Fibroblast of lung (primary cell): ENCODE measurements around the gene TPRKB. TPM values are rescaled to one million over a fixed set of nuclear protein-coding genes. Genes with fewer than 3 reads are reported as not detected.

Experiments used
- DNase-seq, 2 donors: peaks; one replicate each; pipeline versions ENCODE4 v3.0.0 to v3.0.0-alpha.2; 2010; ENCODE audit warnings: low read depth in 2 of 2
- H2AFZ ChIP-seq: 2 replicates; pipeline ENCODE4 v1.5.1; 2012; ENCODE audit warnings: low read length, control low read depth, inconsistent platforms
- H3K27ac ChIP-seq: 2 replicates; pipeline ENCODE4 v1.5.1; 2011; ENCODE audit warnings: low read length, control low read depth; ENCODE audit not compliant: insufficient read depth
- H3K27me3 ChIP-seq: 2 replicates; pipeline ENCODE4 v1.5.1; 2011; ENCODE audit warnings: mild to moderate bottlenecking, low read length; ENCODE audit not compliant: control insufficient read depth, insufficient read depth
- H3K36me3 ChIP-seq: 2 replicates; pipeline ENCODE4 v1.5.1; 2011; ENCODE audit warnings: low read length; ENCODE audit not compliant: control insufficient read depth, insufficient read depth
- H3K4me1 ChIP-seq: 2 replicates; pipeline ENCODE4 v1.5.1; 2011; ENCODE audit warnings: low read length; ENCODE audit not compliant: control insufficient read depth, insufficient read depth; ENCODE audit errors: extremely low read depth
- H3K4me2 ChIP-seq: 2 replicates; pipeline ENCODE4 v1.5.1; 2011; ENCODE audit warnings: low read length, control low read depth; ENCODE audit not compliant: insufficient read depth; ENCODE audit errors: extremely low read depth
- H3K4me3 ChIP-seq, 4 experiments: fragments of 200-600 bp in 1 of 4; sonication (generic) in 1 of 4; replicated peaks in 1 of 4; 2 replicates each; pipeline ENCODE4 v1.5.1; 2011 to 2016; ENCODE audit warnings: low read length in 4 of 4, low read depth in 3 of 4, mild to moderate bottlenecking in 3 of 4, control low read depth in 2 of 4, inconsistent platforms in 1 of 4, mixed read lengths in 1 of 4; ENCODE audit not compliant: insufficient read depth in 1 of 4; ENCODE audit errors: control extremely low read depth in 1 of 4
- H3K79me2 ChIP-seq: 2 replicates; pipeline ENCODE4 v1.5.1; 2012; ENCODE audit warnings: mild to moderate bottlenecking, low read length, inconsistent platforms; ENCODE audit not compliant: control insufficient read depth, insufficient read depth
- H3K9ac ChIP-seq: 2 replicates; pipeline ENCODE4 v1.5.1; 2011; ENCODE audit warnings: mild to moderate bottlenecking, low read length, control low read depth; ENCODE audit not compliant: insufficient read depth
- H3K9me3 ChIP-seq: 2 replicates; pipeline ENCODE4 v1.5.1; 2012; ENCODE audit warnings: low read depth, low read length; ENCODE audit not compliant: control insufficient read depth, insufficient read depth
- H4K20me1 ChIP-seq: 2 replicates; pipeline ENCODE4 v1.5.1; 2011; ENCODE audit warnings: low read length; ENCODE audit not compliant: control insufficient read depth, insufficient read depth; ENCODE audit errors: extremely low read depth
- EZH2 ChIP-seq: IDR thresholded peaks from 2 replicates; pipeline ENCODE4 v1.5.1; 2012; ENCODE audit warnings: low read length, control low read depth, mild to moderate bottlenecking; ENCODE audit errors: missing control alignments
- polyA plus RNA-seq, 2 donors: library from polyadenylated mRNA; depleted of rRNA in 1 of 2; stranded (reverse) in 1 of 2; unstranded in 1 of 2; fragments of >200 nt; gene quantifications; 2 replicates each; pipeline ENCODE4 v1.2.1, GENCODE V29; 2011 to 2012; ENCODE audit warnings: missing spikeins in 1 of 2
- total RNA-seq: library from RNA; depleted of rRNA; stranded (reverse); fragments of >200 nt; gene quantifications from 2 replicates; pipeline ENCODE4 v1.2.1, GENCODE V29; 2014
- TF ChIP-seq, protein P1 (sequence below), 2 donors: IDR thresholded peaks in 1 of 2; conservative IDR thresholded peaks in 1 of 2; 1 replicate in 1 of 2; 2 replicates in 1 of 2; pipeline ENCODE4 v1.5.1; 2011 to 2012; ENCODE audit warnings: low read length in 2 of 2, control low read depth in 1 of 2, inconsistent platforms in 1 of 2, low read depth in 1 of 2, mild to moderate bottlenecking in 1 of 2

Gene TPRKB
- total and polyA plus RNA-seq, 2 donors (not counting 1 experiment from before 2014, with no cell fraction given) = 16.5 to 26.8 TPM

DNA sequence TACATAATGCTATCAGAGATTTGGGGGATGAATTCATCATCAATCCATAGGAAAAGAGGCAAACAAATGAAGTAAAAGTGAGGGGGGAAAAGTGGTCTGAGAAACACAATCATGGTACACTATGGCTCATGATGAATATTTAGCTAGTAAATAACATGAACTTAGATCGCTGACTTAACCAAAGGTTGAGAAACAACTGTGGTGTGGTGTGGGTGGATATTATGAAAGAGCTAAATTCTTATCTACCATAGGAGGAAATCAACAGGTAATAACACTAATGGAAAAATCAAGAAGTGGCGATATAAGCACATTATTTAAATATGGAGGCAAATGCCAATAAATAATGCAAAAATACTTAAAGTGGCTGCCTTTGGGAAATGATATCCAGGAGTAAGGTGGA, 12.2 kb upstream of the TPRKB start:
- Histone ChIP-seq H3K4me2 (no peak overlapping the region), H3K79me2 (no peaks in the 10 kb centered on the region), H3K4me1 (no peaks in the 10 kb centered on the region), H2AFZ (no peak overlapping the region), H3K9me3 (no peaks in the 10 kb centered on the region), H3K36me3 (peaks cover 6% of the 10 kb centered on the region), H3K27ac (no peak overlapping the region), H3K27me3 (no peaks in the 10 kb centered on the region), H3K4me3 (no peak overlapping the region), H3K9ac (no peak overlapping the region), H4K20me1 (no peaks in the 10 kb centered on the region)
- no peak for DNase-seq
- TF ChIP-seq, protein P1, sequence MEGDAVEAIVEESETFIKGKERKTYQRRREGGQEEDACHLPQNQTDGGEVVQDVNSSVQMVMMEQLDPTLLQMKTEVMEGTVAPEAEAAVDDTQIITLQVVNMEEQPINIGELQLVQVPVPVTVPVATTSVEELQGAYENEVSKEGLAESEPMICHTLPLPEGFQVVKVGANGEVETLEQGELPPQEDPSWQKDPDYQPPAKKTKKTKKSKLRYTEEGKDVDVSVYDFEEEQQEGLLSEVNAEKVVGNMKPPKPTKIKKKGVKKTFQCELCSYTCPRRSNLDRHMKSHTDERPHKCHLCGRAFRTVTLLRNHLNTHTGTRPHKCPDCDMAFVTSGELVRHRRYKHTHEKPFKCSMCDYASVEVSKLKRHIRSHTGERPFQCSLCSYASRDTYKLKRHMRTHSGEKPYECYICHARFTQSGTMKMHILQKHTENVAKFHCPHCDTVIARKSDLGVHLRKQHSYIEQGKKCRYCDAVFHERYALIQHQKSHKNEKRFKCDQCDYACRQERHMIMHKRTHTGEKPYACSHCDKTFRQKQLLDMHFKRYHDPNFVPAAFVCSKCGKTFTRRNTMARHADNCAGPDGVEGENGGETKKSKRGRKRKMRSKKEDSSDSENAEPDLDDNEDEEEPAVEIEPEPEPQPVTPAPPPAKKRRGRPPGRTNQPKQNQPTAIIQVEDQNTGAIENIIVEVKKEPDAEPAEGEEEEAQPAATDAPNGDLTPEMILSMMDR (conservative IDR thresholded peaks at IDR 0.05 in 1 of 2, IDR thresholded peaks at IDR 0.05 in 1 of 2; ENCODE audit: low read depth in 1 of 2, low read length in 2 of 2) = no peak
- no peak for TF ChIP-seq EZH2

DNA sequence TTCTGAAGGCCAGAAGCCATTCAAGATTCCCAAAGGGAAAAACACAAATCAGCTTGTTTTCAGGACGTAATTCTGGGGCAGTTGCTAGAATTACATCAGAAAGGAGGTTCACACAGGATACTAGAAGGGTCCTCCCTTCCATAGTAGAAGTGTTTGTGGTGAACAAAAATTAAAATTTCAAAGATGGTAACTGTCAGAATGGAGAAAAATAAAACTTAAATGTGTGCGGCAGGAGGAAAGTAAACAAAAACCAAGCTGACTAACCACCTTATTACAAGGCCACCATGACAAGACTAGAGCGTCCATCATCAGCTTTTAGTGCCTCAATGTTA, 9.7 kb upstream of the TPRKB start:
- Histone ChIP-seq H2AFZ (no peak overlapping the region), H3K4me1 (no peaks in the 10 kb centered on the region), H3K9ac (no peak overlapping the region), H3K36me3 (peaks cover 2% of the 10 kb centered on the region), H3K79me2 (no peaks in the 10 kb centered on the region), H3K27me3 (no peaks in the 10 kb centered on the region), H3K4me2 (no peak overlapping the region), H4K20me1 (no peaks in the 10 kb centered on the region), H3K9me3 (no peaks in the 10 kb centered on the region), H3K27ac (no peak overlapping the region), H3K4me3 (no peak overlapping the region)
- TF ChIP-seq, protein P1 (conservative IDR thresholded peaks at IDR 0.05 in 1 of 2, IDR thresholded peaks at IDR 0.05 in 1 of 2; ENCODE audit: low read depth in 1 of 2, low read length in 2 of 2) = no peak
- TF ChIP-seq EZH2 = no peak
- no peak for DNase-seq

DNA sequence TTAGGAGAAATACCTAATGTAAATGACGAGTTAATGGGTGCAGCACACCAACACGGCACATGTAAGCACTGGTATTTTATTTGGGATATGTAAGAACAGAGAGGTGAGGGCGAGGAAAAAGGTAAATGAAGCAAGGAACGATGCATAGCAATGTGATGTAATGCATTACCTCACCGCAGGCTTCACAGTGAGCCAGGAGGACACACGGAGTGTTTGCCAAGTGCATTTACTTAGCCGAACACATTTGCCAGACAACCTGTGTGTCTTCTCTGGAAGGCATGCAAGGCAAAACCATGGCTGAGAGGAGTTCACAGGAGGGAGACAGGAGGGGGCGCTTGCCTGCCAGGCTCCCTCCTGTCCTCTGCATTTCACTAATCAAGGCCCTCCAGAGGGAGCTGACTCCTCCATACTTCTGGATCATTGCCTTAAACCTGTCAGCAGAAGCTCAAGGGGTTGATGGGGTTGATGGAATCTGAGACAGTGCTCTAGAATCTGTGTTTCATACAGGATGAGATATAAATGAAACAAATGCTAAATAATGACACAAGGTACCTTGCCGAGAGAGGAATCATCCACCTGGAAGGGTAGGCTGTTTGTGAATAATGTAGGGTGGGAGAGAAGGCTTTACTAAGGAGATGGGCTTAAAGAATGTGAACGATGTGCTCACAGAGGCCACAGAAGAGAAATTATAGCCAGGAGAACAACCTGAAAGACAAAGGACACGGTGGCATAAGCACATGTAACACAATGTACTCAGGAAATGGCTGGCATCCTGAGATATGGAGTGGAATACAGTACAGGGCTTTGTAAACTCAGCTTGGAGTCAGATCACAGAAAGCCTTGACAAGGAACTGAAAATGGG, 9.1 kb upstream of the TPRKB start:
- Histone ChIP-seq H3K9ac (no peak overlapping the region), H3K79me2 (no peaks in the 10 kb centered on the region), H3K4me1 (no peaks in the 10 kb centered on the region), H3K27ac (no peak overlapping the region), H3K27me3 (no peaks in the 10 kb centered on the region), H3K9me3 (no peaks in the 10 kb centered on the region), H2AFZ (no peak overlapping the region), H3K4me2 (no peak overlapping the region), H3K4me3 (no peak overlapping the region), H3K36me3 (peaks cover 2% of the 10 kb centered on the region), H4K20me1 (no peaks in the 10 kb centered on the region)
- no peak for DNase-seq
- no peak for TF ChIP-seq EZH2
- TF ChIP-seq, protein P1 (conservative IDR thresholded peaks at IDR 0.05 in 1 of 2, IDR thresholded peaks at IDR 0.05 in 1 of 2; ENCODE audit: low read depth in 1 of 2, low read length in 2 of 2) = no peak
